Activated CD4-positive, alpha-beta memory T cell treated with anti-CD3 and anti-CD28 coated beads for 36 hours (primary cell): ENCODE results near the gene INO80B. TPM values are rescaled to one million over a fixed set of nuclear protein-coding genes. Genes with fewer than 3 reads are reported as not detected.

ENCODE experiments used
- CTCF ChIA-PET: fragments of 350-600 bp; sonication (Branson Sonifier 250); formaldehyde crosslinking; loops from one replicate; lab custom pipeline; 2021; ENCODE audit warnings: antibody characterized with exemption, inconsistent platforms; lab: Charles Lee
- POLR2A ChIA-PET: fragments of 350-600 bp; sonication (Branson Sonifier 250); formaldehyde crosslinking; loops from one replicate; lab custom pipeline; 2021; ENCODE audit warnings: antibody characterized with exemption; lab: Charles Lee
- DNase-seq: peaks from one replicate; pipeline ENCODE4 v3.0.0-alpha.2; 2020
- H3K27ac Mint-ChIP-seq: one replicate; pipeline ENCODE4 v1.8.0; 2021; ENCODE audit warnings: mixed read lengths
- H3K27me3 Mint-ChIP-seq: one replicate; pipeline ENCODE4 v1.8.0; 2021; ENCODE audit warnings: mixed read lengths
- H3K36me3 Mint-ChIP-seq: one replicate; pipeline ENCODE4 v1.8.0; 2021; ENCODE audit warnings: mixed read lengths
- H3K4me1 Mint-ChIP-seq: one replicate; pipeline ENCODE4 v1.8.0; 2021; ENCODE audit warnings: low read depth, mixed read lengths
- H3K4me3 Mint-ChIP-seq: one replicate; pipeline ENCODE4 v1.8.0; 2021; ENCODE audit warnings: mild to moderate bottlenecking, mixed read lengths
- H3K9me3 Mint-ChIP-seq: one replicate; pipeline ENCODE4 v1.8.0; 2021; ENCODE audit warnings: mixed read lengths
- intact Hi-C: fragments of 100-400 bp; cut with micrococcal nuclease; formaldehyde crosslinking; loops from one replicate; pipeline ENCODE4 v1.15.1; 2023
- total RNA-seq, 2 experiments: library from RNA; stranded (reverse); gene quantifications; one replicate each; pipeline ENCODE4 v1.2.3, GENCODE V29; 2021

Gene INO80B
- total RNA-seq, result 10 to 100 TPM; 32.8 to 35.0 TPM

GRCh38 chr2:74454654-74455511 lies at the start of gene INO80B:
Gene INO80B (plus strand): TSS chr2:74455087. CDS start chr2:74455117, 30 bp downstream.
- DNase-seq, result peak; percentile 99
- H3K9me3 Mint-ChIP-seq, result no peaks in the 10 kb centered on the region
- ChIA-PET CTCF (interaction anchor here (0.8 to 2.7 kb wide), 12 partner anchors 10 to 276 kb away, joined by 3 to 25 read pairs (median 4); partner anchors contain the start of genes AUP1, C2orf81, CCDC142 and HTRA2), POLR2A (interaction anchor here (0.5 to 3.0 kb wide), 8 partner anchors 12 to 133 kb away, joined by 3 to 11 read pairs (median 6); partner anchors contain the start of genes AUP1, C2orf81, CCDC142 and HTRA2)
- peaks cover 7% of the 10 kb centered on the region for H3K36me3 Mint-ChIP-seq
- H3K27me3 Mint-ChIP-seq, result peaks cover 2% of the 10 kb centered on the region
- H3K27ac Mint-ChIP-seq, result peak within 1 kb of the TSS; percentile 99
- intact Hi-C loops, result loop anchor here (1.0 to 10.0 kb wide), 9 partner anchors 15 to 1220 kb away; partner anchors contain the start of genes AUP1, C2orf81, CCT7 and HTRA2
- H3K4me1 Mint-ChIP-seq, result peaks cover 53% of the 10 kb centered on the region
- peak within 1 kb of the TSS; percentile 87 for H3K4me3 Mint-ChIP-seq

GRCh38 chr2:74406035-74406434 lies 48.9 kb upstream of the INO80B start:
- H3K36me3 Mint-ChIP-seq, result no peaks in the 10 kb centered on the region
- H3K4me3 Mint-ChIP-seq, result no peak overlapping the region
- ChIA-PET CTCF (interaction anchor here (1.0 kb wide), 1 partner anchor 182 kb away, joined by 3 read pairs; no protein-coding TSS in a partner anchor), POLR2A (no interaction called here)
- peaks cover 3% of the 10 kb centered on the region for H3K27me3 Mint-ChIP-seq
- DNase-seq, result no peak
- intact Hi-C loops, result no loop called here
- H3K27ac Mint-ChIP-seq, result no peak overlapping the region
- H3K9me3 Mint-ChIP-seq, result no peaks in the 10 kb centered on the region
- no peaks in the 10 kb centered on the region for H3K4me1 Mint-ChIP-seq

- CTCF ChIA-PET, result interaction anchor here (1.4 kb wide), 1 partner anchor 73 kb away, joined by 4 read pairs; no protein-coding TSS in a partner anchor
- intact Hi-C loops, result no loop called here
Measured at GRCh38 chr2:74407682-74408081, 47.2 kb upstream of the INO80B start.

GRCh38 chr2:74413001-74413698 lies 41.7 kb upstream of the INO80B start:
- no peak for DNase-seq
- Mint-ChIP-seq H3K27me3 (peaks cover 12% of the 10 kb centered on the region), H3K9me3 (no peaks in the 10 kb centered on the region), H3K27ac (no peak overlapping the region), H3K4me3 (no peak overlapping the region), H3K4me1 (peaks cover 4% of the 10 kb centered on the region), H3K36me3 (no peaks in the 10 kb centered on the region)
- ChIA-PET POLR2A (no interaction called here), CTCF (interaction anchor here (1.6 kb wide), 1 partner anchor 22 kb away, joined by 5 read pairs; no protein-coding TSS in a partner anchor)
- intact Hi-C loops, result no loop called here

More at GRCh38 chr2:74407682-74408081, 47.2 kb upstream of the INO80B start:
- H3K9me3 Mint-ChIP-seq, result no peaks in the 10 kb centered on the region
- POLR2A ChIA-PET, result no interaction called here
- no peaks in the 10 kb centered on the region for H3K36me3 Mint-ChIP-seq
- H3K4me1 Mint-ChIP-seq, result no peaks in the 10 kb centered on the region
- peaks cover 2% of the 10 kb centered on the region for H3K27me3 Mint-ChIP-seq
- H3K27ac Mint-ChIP-seq, result no peak overlapping the region
- no peak for DNase-seq
- no peak overlapping the region for H3K4me3 Mint-ChIP-seq

- CTCF ChIA-PET, result interaction anchor here (0.9 to 1.1 kb wide), 2 partner anchors 19 to 593 kb away, joined by 3 to 5 read pairs; no protein-coding TSS in a partner anchor
- H3K36me3 Mint-ChIP-seq, result no peaks in the 10 kb centered on the region
- H3K4me3 Mint-ChIP-seq, result peak overlapping the region; percentile 12
- H3K27me3 Mint-ChIP-seq, result peaks cover 11% of the 10 kb centered on the region
- no peak overlapping the region for H3K27ac Mint-ChIP-seq
- DNase-seq, result no peak
- H3K4me1 Mint-ChIP-seq, result peaks cover 4% of the 10 kb centered on the region
- POLR2A ChIA-PET, result no interaction called here
- no peaks in the 10 kb centered on the region for H3K9me3 Mint-ChIP-seq
- intact Hi-C loops, result no loop called here
Measured at GRCh38 chr2:74414441-74414840, 40.4 kb upstream of the INO80B start.

- intact Hi-C loops, result no loop called here
- Mint-ChIP-seq H3K36me3 (no peaks in the 10 kb centered on the region), H3K9me3 (no peaks in the 10 kb centered on the region), H3K4me3 (peak overlapping the region; percentile 58), H3K4me1 (peaks cover 4% of the 10 kb centered on the region), H3K27ac (no peak overlapping the region), H3K27me3 (peaks cover 10% of the 10 kb centered on the region)
- ChIA-PET CTCF (interaction anchor here (1.0 to 1.2 kb wide), 3 partner anchors 17 to 165 kb away, joined by 4 to 5 read pairs (median 4); no protein-coding TSS in a partner anchor), POLR2A (no interaction called here)
- peak; percentile 38 for DNase-seq
Measured at GRCh38 chr2:74414881-74415761, 39.8 kb upstream of the INO80B start.

- ChIA-PET CTCF (interaction anchor here (1.0 to 1.2 kb wide), 2 partner anchors 18 to 166 kb away, joined by 4 read pairs; no protein-coding TSS in a partner anchor), POLR2A (no interaction called here)
- peaks cover 10% of the 10 kb centered on the region for H3K4me1 Mint-ChIP-seq
- no peak for DNase-seq
- no peaks in the 10 kb centered on the region for H3K9me3 Mint-ChIP-seq
- H3K36me3 Mint-ChIP-seq, result no peaks in the 10 kb centered on the region
- intact Hi-C loops, result no loop called here
- peaks cover 10% of the 10 kb centered on the region for H3K27me3 Mint-ChIP-seq
- H3K27ac Mint-ChIP-seq, result no peak overlapping the region
- peak overlapping the region; percentile 58 for H3K4me3 Mint-ChIP-seq
Measured at GRCh38 chr2:74415762-74416395, 39.0 kb upstream of the INO80B start.

- no peak overlapping the region for H3K27ac Mint-ChIP-seq
- no peaks in the 10 kb centered on the region for H3K9me3 Mint-ChIP-seq
- intact Hi-C loops, result no loop called here
- peaks cover 15% of the 10 kb centered on the region for H3K4me1 Mint-ChIP-seq
- H3K4me3 Mint-ChIP-seq, result no peak overlapping the region
- peaks cover 10% of the 10 kb centered on the region for H3K27me3 Mint-ChIP-seq
- no peak for DNase-seq
- POLR2A ChIA-PET, result no interaction called here
- H3K36me3 Mint-ChIP-seq, result no peaks in the 10 kb centered on the region
- CTCF ChIA-PET, result no interaction called here
Measured at GRCh38 chr2:74416778-74417177, 38.1 kb upstream of the INO80B start.

GRCh38 chr2:74417197-74417596 lies 37.7 kb upstream of the INO80B start:
- POLR2A ChIA-PET, result no interaction called here
- H3K4me3 Mint-ChIP-seq, result no peak overlapping the region

GRCh38 chr2:74417763-74418162 lies 37.1 kb upstream of the INO80B start:
- peaks cover 18% of the 10 kb centered on the region for H3K4me1 Mint-ChIP-seq
- no peak for DNase-seq
- ChIA-PET CTCF (no interaction called here), POLR2A (no interaction called here)
- H3K9me3 Mint-ChIP-seq, result no peaks in the 10 kb centered on the region
- no peak overlapping the region for H3K27ac Mint-ChIP-seq
- H3K27me3 Mint-ChIP-seq, result peaks cover 10% of the 10 kb centered on the region
- intact Hi-C loops, result no loop called here
- H3K4me3 Mint-ChIP-seq, result no peak overlapping the region
- no peaks in the 10 kb centered on the region for H3K36me3 Mint-ChIP-seq

More at GRCh38 chr2:74417197-74417596, 37.7 kb upstream of the INO80B start:
- DNase-seq, result no peak
- CTCF ChIA-PET, result no interaction called here
- Mint-ChIP-seq H3K27ac (no peak overlapping the region), H3K27me3 (peaks cover 10% of the 10 kb centered on the region), H3K36me3 (no peaks in the 10 kb centered on the region), H3K4me1 (peaks cover 15% of the 10 kb centered on the region), H3K9me3 (no peaks in the 10 kb centered on the region)
- intact Hi-C loops, result no loop called here

GRCh38 chr2:74418312-74418711 lies 36.6 kb upstream of the INO80B start:
- Mint-ChIP-seq H3K36me3 (no peaks in the 10 kb centered on the region), H3K27me3 (peaks cover 7% of the 10 kb centered on the region), H3K4me3 (no peak overlapping the region), H3K4me1 (peaks cover 22% of the 10 kb centered on the region), H3K27ac (no peak overlapping the region), H3K9me3 (no peaks in the 10 kb centered on the region)
- ChIA-PET POLR2A (no interaction called here), CTCF (no interaction called here)
- intact Hi-C loops, result no loop called here
- no peak for DNase-seq
